Stimulated activated CD8-positive, alpha-beta memory T cell treated with anti-CD3 and anti-CD28 coated beads, Interleukin-15, amount 100 ng/mL, for 4 hours (primary cell): ENCODE results near the gene EZH1.
"Not testable (repeated sequence)": the region's sequence is repeated elsewhere in the genome, so short reads cannot be mapped to it uniquely, and the experiment has no call there.

ENCODE experiments used
- DNase-seq, 2 donors: peaks; one replicate each; pipeline ENCODE4 v3.0.0-alpha.2; 2020; ENCODE audit warnings: low read depth in 2 of 2

EZH1 gene

DNA sequence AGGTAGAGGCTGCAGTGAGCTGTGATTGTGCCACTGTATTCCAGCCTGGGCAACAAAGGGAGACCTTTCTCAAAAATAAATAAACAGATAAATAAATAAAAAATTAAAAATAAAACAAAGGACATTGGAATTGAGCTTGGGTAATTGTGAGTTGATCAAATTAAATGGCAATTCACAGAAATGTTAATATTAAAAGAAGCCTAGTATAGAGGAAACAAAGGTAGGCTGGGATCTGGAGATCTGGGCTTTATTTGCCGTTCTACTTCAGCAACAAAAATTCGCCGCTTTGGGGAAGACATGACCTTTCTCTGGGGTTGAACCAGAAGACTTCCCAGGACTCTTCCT is 28.1 kb upstream of the EZH1 start:
- no peak for DNase-seq

DNA sequence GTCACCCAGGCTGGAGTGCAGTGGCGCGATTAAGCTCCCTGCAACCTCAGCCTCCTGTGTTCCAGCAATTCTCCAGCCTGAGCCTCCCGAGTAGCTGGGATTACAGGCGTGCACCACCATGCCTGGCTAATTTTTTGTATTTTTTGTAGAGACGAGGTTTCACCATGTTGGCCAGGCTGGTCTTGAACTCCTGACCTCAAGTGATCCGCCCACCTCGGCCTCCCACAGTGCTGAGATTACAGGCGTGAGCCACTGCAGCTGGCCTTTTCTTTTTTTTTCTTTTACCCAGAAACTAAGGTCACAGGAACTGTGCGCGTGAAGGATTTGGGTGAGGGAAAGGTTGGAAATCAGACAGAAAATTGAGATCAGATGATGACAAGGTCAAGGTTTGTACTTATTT is 25.1 kb upstream of the EZH1 start:
- DNase-seq: not testable (repeated sequence)

DNA sequence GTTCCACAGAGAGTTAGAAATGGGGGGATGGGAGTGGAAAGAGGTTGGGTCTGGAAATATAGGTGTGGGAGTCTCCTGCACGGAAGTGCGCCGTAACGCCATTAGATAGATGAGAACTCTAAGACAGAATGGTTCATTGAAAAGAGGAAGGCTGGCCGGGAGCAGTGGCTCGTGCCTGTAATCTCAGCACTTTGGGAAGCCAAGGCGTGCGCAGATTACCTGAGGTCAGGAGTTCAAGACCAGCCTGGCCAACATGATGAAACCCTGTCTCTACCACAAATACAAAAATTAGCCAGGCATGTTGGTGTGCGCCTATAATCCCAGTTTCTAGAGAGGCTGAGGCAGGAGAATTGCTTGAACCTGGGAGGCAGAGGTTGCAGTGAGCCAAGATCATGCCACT is 23.2 kb upstream of the EZH1 start:
- DNase-seq: not testable (repeated sequence)

DNA sequence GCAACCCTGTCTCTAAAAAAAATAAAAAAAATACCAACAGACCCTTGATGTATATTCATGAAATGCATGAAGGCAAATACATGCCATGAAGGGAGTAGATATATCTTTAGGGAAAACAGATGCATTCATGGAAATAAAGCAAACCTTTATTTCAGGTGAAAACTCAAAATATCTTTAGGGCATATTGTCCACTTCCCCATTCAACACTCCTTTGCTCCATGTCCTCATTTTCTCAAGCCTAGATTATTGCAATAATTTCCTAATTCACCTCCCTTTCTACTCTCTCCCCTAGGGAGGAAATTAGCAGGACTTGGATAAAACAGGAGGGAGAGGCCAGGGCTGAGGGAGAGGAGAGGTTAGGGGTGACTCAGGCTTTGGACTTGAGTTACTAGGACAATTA is 22.7 kb upstream of the EZH1 start:
- no peak for DNase-seq

DNA sequence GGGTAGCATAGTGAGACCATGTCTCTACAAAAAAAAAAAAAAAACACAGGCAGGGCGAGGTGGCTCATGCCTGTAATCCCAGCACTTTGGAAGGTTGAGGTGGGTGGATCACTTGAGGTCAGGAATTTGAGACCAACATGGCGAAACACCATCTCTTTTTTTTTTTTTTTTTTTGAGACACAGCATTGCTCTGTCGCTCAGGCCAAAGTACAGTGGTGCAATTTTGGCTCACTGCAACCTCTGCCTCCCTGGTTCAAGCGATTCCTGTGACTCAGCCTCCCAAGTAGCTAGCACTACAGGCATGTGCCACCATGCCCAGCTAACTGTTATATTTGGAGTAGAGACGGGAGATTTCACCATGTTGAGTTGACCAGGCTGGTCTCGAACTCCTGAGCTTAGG is 21.3 kb upstream of the EZH1 start:
- DNase-seq: no peak

DNA sequence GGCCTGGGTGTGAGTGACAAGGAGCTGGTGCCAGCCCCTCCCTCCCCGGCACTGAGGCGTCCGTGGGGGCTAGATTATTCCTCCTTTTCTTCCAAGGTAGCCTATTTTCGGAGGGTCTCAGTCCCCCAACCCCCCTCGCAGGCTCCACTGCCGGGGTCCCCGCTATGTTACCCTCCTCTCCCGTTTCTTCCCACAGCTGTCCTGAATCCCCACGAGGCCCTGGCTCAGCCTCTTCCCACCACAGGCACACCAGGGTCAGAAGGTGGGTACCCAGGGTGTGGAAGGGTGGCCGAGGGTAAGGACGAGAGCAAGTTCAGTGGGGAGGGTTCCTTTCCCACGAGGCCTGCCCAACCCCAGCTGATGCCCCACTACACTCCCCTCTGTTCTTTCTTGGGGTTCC is 16.8 kb upstream of the EZH1 start:
- DNase-seq: no peak

DNA sequence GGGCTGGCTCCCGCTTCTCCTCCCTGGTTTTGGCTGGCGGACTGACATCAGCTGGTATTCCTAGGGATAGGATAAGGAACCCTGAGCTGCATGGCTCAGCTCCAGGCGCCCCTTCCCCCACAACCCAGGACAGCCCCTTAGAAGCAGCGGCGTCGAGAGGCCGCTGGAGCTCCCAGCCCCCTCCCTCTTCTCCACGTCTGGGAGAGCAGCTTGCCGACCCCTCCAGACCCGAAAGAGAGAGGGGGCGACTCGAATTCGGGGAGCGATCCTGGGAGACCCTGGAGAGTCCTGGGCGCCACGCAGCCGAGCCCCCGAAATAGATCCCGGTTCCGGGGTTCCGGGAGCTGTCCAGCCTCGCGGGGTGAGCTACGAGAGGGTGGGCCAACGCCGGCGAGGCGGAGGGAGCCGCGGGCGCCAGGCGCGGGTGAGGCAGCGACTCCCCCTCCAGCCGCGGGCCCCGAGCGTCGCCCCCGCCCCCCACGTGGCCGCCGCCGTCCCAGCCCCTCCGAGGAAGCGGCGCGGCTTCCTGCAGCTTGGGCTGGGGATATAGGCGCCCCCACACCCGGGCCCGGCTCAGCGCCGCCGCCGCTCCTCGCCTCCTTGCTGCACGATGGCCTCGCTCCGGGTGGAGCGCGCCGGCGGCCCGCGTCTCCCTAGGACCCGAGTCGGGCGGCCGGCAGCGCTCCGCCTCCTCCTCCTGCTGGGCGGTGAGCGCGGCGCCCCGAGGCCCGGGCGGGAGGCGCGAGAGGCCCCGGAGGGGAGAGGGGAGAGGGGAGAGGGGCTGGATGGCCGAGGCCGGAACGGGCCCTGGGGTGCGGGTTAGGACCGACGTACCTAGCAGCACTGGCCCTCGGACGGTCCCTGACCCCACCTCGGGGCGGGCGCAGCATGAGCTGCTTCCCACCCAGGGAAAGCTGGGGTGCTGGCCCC is 16.1 kb upstream of the EZH1 start, which contains the start of gene RAMP2:
Gene RAMP2, plus strand, starts transcription at position 576 of the 930 bp plus-strand sequence. Its CDS starts 35 bp downstream, at position 611.
- no peak for DNase-seq

DNA sequence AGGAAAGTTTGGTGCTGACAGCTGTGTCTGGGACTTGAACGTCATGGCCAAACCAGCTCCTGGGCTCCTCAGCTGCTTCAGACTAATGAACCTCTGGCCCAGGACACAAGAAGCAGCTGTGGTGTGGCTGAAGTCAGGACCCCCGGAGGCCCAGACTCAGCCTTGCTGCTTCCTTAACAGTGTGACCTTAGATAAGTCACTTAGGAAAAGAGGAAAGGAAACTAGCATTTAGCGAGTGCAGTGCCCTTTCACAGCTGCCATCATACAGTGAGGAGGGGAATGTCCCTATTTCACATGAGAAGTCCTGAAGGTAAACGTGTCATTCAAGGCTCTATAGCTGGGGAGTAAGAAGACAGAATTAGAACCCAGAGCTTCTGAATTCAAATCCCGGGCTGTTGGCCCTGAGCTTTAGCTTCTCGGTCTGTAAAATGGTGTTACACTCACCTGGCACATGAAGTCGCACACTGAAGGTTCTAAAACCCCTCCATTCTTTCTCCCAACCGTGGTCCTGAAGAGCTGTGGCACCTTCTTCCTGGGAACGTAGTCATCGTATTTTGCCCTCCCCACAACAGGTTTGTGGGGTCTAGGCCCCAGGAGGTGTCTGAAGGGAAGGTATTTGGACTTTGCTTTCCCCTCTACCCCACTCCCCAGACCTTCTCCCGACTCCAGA is 15.3 kb upstream of the EZH1 start:
- no peak for DNase-seq

DNA sequence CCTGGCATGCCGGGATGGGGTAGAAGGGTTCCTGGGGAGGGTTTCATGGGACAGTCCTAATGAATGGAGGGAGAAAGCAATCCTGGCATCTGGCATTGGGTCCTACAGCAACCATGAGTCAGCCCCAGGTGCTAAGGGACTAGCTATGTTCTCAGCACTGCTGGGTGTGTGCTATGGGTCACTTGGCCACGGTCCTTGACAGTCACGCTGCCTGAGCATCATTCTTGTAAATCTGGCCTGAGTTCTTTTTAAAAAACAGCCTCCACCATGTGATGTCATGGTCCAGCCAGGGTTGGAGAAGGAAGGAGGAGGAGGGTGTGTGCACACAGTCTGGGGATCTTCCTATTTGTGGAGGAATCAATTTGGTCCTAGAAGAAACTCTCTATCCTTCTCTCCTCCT is 9.9 kb upstream of the EZH1 start:
- no peak for DNase-seq

DNA sequence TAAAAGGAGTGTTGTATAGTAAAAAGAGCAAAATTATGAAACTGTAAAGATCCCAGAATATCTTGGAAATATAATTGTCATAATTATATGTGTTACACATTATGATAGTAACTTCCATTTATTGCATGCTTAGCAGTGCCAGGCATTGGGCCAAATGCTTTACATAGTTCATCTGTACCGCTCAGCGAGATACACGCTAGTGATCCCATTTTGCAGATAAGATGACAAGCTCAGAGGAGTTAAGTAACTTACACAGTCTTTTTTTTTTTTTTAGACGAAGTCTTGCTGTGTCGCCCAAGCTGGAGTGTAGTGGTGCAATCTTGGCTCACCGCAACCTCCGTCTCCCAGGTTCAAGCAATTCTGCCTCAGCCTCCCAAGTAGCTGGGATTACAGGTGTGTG is 6.8 kb upstream of the EZH1 start:
- DNase-seq: no peak

DNA sequence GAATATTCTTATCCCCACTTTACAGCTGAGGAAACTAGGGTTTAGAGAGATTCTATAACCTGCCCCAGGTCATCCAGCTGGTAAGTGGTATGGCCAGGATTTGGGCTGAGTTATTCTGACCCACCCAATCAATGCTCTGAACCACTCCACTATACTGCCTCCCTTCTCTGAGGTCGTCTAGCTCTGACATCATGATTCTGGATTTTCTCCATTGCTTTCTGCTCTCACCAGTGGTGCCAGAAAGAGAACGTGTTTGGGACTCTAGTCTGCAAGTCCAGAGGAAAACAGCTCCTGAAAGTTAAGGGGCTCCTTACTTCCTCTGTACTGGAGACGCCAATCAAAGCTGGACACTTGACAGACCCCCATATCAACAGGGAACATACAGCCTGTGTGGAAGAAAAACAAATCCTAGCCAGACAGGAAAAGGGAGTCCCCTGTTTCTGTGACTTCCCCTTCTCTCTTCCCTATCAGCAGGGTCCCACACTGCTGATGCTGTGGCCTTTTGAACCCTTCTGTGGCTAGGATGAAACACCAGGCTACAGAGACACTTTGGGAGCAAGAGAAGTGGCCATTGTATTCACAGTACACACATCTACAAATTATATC is 6.0 kb upstream of the EZH1 start:
- no peak for DNase-seq

DNA sequence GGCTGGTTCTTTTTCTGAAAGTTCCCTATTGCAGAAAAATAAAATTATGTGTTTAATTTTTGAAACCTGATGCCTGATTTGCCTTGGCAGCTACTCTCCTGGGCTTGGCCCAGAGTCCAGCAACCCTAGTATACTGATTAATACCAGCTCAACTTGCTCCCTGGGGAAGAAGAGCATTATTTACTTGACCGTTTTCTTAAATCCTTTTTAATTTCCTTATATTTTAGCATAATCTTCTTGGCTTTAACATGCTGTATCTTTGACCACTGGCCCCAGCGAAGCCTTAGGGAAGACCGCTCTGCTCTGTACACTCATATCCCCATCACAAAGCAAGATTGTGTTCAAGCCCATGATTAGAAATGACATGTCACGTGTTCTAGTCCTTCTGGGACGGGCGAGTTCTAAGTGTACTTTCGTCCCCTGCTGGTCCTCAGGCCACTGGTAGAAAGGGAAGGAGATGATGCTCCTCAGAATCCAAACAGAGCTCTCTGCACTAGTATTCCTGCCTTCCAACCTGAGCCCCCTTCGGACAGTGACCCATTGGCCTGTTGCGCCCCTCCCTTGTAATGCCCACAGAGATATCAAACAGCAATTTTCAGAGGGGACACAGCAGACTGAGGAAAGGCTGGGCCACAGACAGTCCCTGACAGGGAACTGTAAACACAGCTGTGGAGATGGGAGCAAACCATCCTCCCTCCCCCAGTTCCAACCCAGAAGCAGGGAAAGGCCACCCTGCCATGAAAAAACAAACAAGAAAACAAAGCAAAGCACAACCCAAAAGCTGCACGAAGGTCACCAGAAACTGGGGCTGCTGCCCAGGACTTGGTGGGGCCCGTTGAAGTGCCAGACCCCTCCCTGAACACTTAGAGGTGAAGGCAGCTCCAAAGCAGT is 4.3 kb upstream of the EZH1 start:
- no peak for DNase-seq

DNA sequence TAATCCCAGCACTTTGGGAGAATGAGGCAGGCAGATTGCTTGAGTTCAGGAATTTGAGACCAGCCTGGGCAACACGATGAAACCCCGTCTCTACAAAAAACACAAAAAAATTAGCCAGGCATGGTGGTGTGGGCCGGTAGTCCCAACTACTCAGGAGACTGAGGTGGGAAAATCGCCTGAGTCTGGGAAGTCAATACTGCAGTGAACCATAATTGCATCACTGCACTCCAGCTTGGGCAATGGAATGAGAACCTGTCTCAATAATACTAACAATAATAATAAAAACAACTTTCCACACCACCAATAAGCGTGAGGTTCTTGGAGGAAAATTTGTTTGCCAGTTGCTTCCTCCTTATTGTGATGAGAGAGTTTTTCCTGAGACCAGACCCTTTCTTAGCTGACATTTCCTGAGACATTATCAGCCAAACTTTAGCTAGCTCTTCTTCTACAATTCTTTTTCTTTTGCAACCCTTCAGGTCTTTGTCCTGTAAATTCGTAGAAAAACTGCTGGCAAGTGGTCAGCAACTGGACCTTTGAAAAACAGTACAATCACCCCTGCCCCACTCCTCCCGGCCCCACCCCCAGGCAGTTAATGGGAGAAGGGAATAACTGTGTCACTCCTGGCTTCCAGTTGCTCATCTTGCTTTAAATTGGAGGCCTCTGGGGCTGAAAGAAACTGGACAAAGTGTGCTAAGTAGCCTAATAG is 3.5 kb upstream of the EZH1 start:
- DNase-seq: no peak

DNA sequence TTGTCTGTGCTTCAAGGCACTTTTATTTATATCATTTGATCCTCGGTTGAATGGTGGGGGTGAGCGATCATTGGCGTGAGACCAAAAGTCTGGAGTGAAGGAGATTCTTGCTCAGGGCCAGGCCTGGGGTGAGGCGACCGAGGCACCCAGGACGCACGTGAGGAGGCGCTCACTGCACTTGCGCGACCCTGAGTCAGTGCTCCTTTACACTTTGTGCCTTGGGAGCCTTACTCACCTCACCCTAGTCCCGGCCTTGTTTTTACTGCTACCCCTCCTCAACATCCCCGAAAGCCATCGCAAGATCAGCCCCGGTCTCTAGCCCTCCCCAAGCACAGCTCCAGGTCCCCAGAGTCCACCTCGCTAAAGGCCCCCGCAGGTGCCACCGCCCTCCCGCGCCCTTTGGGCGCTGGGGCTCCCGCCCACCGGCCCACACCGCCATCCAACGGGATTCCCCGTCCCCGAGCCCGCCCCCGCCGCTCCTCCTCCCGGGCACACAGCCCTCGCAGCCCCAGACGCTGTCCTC is 496 bp downstream of the EZH1 start:
- DNase-seq: peak; percentile 43 to 56

DNA sequence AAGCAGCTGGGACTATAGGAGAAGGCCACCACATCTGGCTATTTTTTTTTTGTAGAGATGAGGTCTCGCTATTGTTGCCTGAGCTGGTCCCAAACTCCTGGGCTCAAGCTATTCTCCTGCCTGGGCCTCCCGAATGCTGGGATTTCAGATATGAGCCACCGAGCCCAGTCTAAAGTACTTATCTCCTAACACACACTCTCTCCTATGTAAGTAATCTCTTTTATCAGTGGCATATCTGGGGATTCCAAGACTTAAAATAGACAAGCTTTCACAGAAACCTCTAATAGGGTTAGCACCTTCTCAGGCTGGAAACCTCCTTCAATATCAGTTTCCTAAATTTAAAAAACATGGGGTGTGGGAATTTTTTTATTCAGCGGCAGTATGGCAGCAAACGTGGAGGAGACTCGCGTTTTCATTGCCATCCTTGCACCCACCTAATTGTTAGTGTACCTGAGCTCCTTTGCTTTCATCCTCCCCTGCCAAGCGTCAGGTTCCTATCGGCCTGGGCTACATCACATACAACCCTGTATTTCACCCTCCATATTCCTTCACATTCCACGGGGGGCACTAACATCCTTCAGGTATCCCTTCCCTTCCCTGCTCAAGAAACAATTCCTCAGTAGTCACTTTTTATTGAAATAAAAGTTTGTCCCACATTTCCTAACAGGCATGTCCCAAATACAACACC is 1.1 kb downstream of the EZH1 start:
- no peak for DNase-seq

DNA sequence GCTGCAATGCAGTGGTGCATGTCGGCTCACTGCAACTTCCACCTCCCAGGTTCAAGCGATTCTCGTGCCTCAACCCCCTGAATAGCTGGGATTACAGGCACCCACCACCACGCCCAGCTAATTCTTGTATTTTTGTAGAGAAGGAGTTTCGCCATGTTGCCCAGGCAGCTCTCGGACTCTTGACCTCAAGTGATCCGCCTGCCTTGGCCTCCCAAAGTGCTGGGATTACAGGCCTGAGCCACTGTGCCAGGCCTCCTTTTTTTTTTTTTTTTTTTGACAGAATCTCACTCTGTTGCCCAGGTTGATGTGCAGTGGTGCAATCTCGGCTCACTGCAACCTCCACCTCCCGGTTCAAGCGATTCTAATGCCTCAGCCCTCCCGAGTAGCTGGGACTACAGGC is 1.9 kb downstream of the EZH1 start:
- DNase-seq: not testable (repeated sequence)

DNA sequence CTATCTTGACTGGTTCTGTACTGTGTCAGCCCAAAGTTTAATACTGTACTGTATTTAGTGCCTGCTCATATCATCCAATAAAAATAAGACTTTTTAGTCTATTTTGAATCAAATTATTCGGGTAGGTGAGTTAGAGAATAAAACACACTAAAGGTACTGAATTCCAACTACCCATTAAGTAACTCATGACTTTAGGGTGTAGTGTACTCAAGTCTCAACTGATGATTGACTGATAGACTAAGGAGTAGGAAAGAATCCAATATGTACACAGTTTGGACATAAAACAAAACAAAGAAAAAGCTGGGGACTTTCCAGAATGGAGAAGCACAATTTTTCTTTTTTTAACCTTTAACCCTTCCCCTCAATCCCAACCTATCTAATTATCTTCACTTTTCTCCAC is 4.1 kb downstream of the EZH1 start:
- DNase-seq: no peak

DNA sequence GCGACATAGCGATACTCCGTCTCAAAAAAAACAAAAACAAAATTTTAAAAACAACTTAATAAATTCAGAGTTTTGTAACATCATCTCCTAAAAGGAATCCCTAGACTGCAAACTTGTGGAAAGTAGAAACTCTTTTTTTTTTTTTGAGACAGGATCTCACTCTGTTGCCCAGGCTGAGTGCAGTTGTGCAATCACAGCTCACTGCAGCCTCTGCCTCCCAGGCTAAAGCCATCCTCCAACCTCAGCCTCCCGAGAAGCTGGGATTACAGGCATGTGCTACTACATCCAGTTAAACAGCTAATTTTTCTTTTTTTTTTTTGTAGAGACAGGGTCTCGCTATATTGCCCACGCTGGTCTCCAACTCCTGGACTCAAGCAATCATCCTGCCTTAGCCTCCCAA is 19.7 kb downstream of the EZH1 start:
- no peak for DNase-seq

DNA sequence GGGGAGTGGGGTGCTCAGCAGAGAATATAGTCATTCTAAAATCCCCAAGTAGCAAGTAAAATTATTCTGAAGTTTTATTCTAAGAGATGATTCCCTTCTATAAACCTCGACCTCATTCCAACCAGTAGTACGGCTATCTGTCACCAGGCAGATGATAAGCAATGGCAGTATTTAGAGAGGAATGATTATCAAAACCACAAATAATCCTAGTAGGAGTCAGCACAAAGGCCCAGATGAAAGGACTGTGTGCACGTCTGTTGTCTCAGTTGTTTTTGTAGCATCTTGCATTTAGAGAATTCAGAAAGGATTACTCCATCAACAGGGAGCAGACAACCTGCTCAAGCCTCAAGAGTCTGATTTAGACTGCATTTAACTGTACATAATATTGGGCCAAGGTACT is 21.2 kb downstream of the EZH1 start:
- no peak for DNase-seq

DNA sequence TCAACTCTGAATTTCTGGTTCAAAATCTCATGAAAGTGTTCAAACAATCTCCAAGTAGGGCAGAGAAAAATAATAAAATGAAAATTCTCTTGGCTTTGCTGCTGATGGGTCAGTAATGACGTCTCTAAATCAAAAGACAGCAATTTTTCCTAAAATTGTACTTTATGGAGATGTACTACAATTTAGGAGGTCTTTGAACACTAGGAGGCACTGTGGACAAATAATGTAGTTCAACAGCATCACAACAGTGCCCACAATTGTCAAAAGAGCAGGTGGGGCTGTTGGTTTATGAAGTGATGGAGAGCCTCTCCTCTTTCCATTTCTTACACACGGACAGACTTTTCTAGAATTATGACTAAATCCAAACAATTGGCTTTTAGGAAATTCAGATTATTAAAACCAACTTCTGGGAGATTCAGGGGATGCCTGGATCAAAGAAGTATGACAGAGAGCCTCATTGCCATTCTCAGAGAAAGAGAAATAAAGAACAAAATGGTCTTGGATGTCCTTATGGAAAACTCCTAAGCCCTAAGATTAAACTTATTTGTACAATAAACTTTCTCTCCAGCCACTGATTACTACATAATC is 23.8 kb downstream of the EZH1 start:
- DNase-seq: no peak
